ENCODE results near the gene RPL37.
"Not testable (repeated sequence)": the region's sequence is repeated elsewhere in the genome, so short reads cannot be mapped to it uniquely, and the experiment has no call there.

The RPL37 gene

GRCh38 chr5:40877371-40877988 is 42.5 kb upstream of the RPL37 start:
- H3K9me3 ChIP-seq (ENCODE audit: insufficient read depth, low read length, severe bottlenecking): peaks cover 3% of the 10 kb centered on the region
- H3K79me2 ChIP-seq (ENCODE audit: insufficient read depth, low read length): no peaks in the 10 kb centered on the region
- no peak overlapping the region for H3K27ac ChIP-seq (ENCODE audit: low read length)
- TF ChIP-seq CTCF (IDR thresholded peaks at IDR 0.05; ENCODE audit: borderline replicate concordance, extremely low read depth, low read length, poor library complexity, severe bottlenecking) (no peak), EZH2 (IDR thresholded peaks at IDR 0.05; ENCODE audit: borderline replicate concordance, low read depth, low read length, severe bottlenecking) (no peak)
- H3K27me3 ChIP-seq (ENCODE audit: insufficient read depth, low read length, poor library complexity): peaks cover 4% of the 10 kb centered on the region
- no peak overlapping the region for H3K4me3 ChIP-seq (ENCODE audit: low read depth in 1 of 2, low read length in 2 of 2)
- H2AFZ ChIP-seq (ENCODE audit: low read depth, low read length): no peak overlapping the region
- H4K20me1 ChIP-seq (ENCODE audit: insufficient read depth, low read length): no peaks in the 10 kb centered on the region
- H3K4me2 ChIP-seq (ENCODE audit: insufficient read depth, low read length): no peak overlapping the region
- ATAC-seq (ENCODE audit: insufficient read depth, low read depth): no peak
- H3K4me1 ChIP-seq (ENCODE audit: insufficient read depth, low read length): no peaks in the 10 kb centered on the region
- H3K9ac ChIP-seq (ENCODE audit: low read depth, low read length): no peak overlapping the region
- no peaks in the 10 kb centered on the region for H3K36me3 ChIP-seq (ENCODE audit: insufficient read depth, low read length)
- no peak for DNase-seq

GRCh38 chr5:40875958-40876357 is 40.9 kb upstream of the RPL37 start:
- ATAC-seq (ENCODE audit: insufficient read depth, low read depth) (no peak), DNase-seq (no peak)
- Histone ChIP-seq H4K20me1 (ENCODE audit: insufficient read depth, low read length) (no peaks in the 10 kb centered on the region), H3K4me2 (ENCODE audit: insufficient read depth, low read length) (no peak overlapping the region), H3K79me2 (ENCODE audit: insufficient read depth, low read length) (no peaks in the 10 kb centered on the region), H3K27ac (ENCODE audit: low read length) (no peak overlapping the region), H3K4me3 (ENCODE audit: low read depth in 1 of 2, low read length in 2 of 2) (no peak overlapping the region), H3K36me3 (ENCODE audit: insufficient read depth, low read length) (no peaks in the 10 kb centered on the region), H2AFZ (ENCODE audit: low read depth, low read length) (no peak overlapping the region), H3K4me1 (ENCODE audit: insufficient read depth, low read length) (no peaks in the 10 kb centered on the region), H3K27me3 (ENCODE audit: insufficient read depth, low read length, poor library complexity) (peaks cover 4% of the 10 kb centered on the region), H3K9ac (ENCODE audit: low read depth, low read length) (no peak overlapping the region), H3K9me3 (ENCODE audit: insufficient read depth, low read length, severe bottlenecking) (no peaks in the 10 kb centered on the region)
- TF ChIP-seq CTCF (IDR thresholded peaks at IDR 0.05; ENCODE audit: borderline replicate concordance, extremely low read depth, low read length, poor library complexity, severe bottlenecking) (no peak), EZH2 (IDR thresholded peaks at IDR 0.05; ENCODE audit: borderline replicate concordance, low read depth, low read length, severe bottlenecking) (no peak)

- no peak overlapping the region for H3K4me3 ChIP-seq (ENCODE audit: low read depth in 1 of 2, low read length in 2 of 2)
- no peak overlapping the region for H2AFZ ChIP-seq (ENCODE audit: low read depth, low read length)
- no peaks in the 10 kb centered on the region for H3K79me2 ChIP-seq (ENCODE audit: insufficient read depth, low read length)
- no peak for ATAC-seq (ENCODE audit: insufficient read depth, low read depth)
- no peaks in the 10 kb centered on the region for H3K9me3 ChIP-seq (ENCODE audit: insufficient read depth, low read length, severe bottlenecking)
- H3K27ac ChIP-seq (ENCODE audit: low read length): no peak overlapping the region
- TF ChIP-seq EZH2 (IDR thresholded peaks at IDR 0.05; ENCODE audit: borderline replicate concordance, low read depth, low read length, severe bottlenecking): no peak
- no peak for TF ChIP-seq CTCF (IDR thresholded peaks at IDR 0.05; ENCODE audit: borderline replicate concordance, extremely low read depth, low read length, poor library complexity, severe bottlenecking)
- no peaks in the 10 kb centered on the region for H4K20me1 ChIP-seq (ENCODE audit: insufficient read depth, low read length)
- no peaks in the 10 kb centered on the region for H3K4me1 ChIP-seq (ENCODE audit: insufficient read depth, low read length)
- H3K9ac ChIP-seq (ENCODE audit: low read depth, low read length): no peak overlapping the region
- H3K27me3 ChIP-seq (ENCODE audit: insufficient read depth, low read length, poor library complexity): peaks cover 4% of the 10 kb centered on the region
- no peaks in the 10 kb centered on the region for H3K36me3 ChIP-seq (ENCODE audit: insufficient read depth, low read length)
- H3K4me2 ChIP-seq (ENCODE audit: insufficient read depth, low read length): no peak overlapping the region
- DNase-seq: no peak
Observed at GRCh38 chr5:40873286-40873880, 38.4 kb upstream of the RPL37 start.

- not testable (repeated sequence) for H4K20me1 ChIP-seq (ENCODE audit: insufficient read depth, low read length); H3K9me3 ChIP-seq (ENCODE audit: insufficient read depth, low read length, severe bottlenecking); H3K36me3 ChIP-seq (ENCODE audit: insufficient read depth, low read length); ATAC-seq (ENCODE audit: insufficient read depth, low read depth); H2AFZ ChIP-seq (ENCODE audit: low read depth, low read length); H3K4me3 ChIP-seq (ENCODE audit: low read depth in 1 of 2, low read length in 2 of 2); H3K79me2 ChIP-seq (ENCODE audit: insufficient read depth, low read length); H3K4me2 ChIP-seq (ENCODE audit: insufficient read depth, low read length); H3K4me1 ChIP-seq (ENCODE audit: insufficient read depth, low read length); DNase-seq; H3K27ac ChIP-seq (ENCODE audit: low read length); H3K9ac ChIP-seq (ENCODE audit: low read depth, low read length); H3K27me3 ChIP-seq (ENCODE audit: insufficient read depth, low read length, poor library complexity)
Observed at GRCh38 chr5:40872253-40872652, 37.2 kb upstream of the RPL37 start.
